Epithelial cell of esophagus (primary cell): Measurements from ENCODE around the gene OR10J4.

Experiments used
- DNase-seq: peaks from one replicate; pipeline ENCODE4 v3.0.0; 2010; ENCODE audit warnings: low read depth
- H3K4me3 ChIP-seq: 2 replicates; pipeline ENCODE4 v1.5.1; 2011; ENCODE audit warnings: mild to moderate bottlenecking, low read length, control low read depth
- CTCF ChIP-seq: IDR thresholded peaks from 2 replicates; pipeline ENCODE4 v1.5.1; 2011; ENCODE audit warnings: low read depth, mild to moderate bottlenecking, low read length, control low read depth, inconsistent platforms; ENCODE audit not compliant: insufficient read depth; ENCODE audit errors: missing control alignments

The OR10J4 gene

GRCh38 chr1:159430985-159431384 is 1.0 kb upstream of the OR10J4 start:
- DNase-seq: no peak
- no peak for TF ChIP-seq CTCF
- H3K4me3 ChIP-seq: no peak overlapping the region

GRCh38 chr1:159436469-159436868 is 4.5 kb downstream of the OR10J4 start:
- TF ChIP-seq CTCF: no peak
- no peak for DNase-seq
- H3K4me3 ChIP-seq: no peak overlapping the region

DNA sequence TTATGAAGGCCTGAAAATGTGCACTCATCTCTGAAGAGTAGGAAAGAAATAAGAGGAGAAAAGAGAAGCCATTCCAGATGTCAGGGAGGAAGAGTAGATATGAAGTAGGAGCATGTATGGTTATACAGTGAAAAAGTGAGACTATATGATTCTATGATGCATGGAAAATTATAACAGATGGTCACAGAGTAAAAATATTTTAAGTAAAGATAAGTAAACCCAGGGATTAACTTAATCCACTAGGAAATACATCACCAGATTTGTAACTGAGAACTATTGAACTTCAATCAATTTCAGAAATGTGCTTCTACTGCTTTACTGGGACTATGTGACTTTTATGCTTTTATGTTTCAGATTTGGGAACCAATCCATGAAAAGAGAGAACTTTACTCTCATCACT is 7.4 kb downstream of the OR10J4 start, which contains the start of gene OR10J1:
Gene OR10J1, plus strand, starts transcription at position 301 of the 400 bp plus-strand sequence. Its CDS starts 70 bp downstream, at position 371.
- H3K4me3 ChIP-seq: no peak within 1 kb of the TSS
- no peak for TF ChIP-seq CTCF
- DNase-seq: no peak

DNA sequence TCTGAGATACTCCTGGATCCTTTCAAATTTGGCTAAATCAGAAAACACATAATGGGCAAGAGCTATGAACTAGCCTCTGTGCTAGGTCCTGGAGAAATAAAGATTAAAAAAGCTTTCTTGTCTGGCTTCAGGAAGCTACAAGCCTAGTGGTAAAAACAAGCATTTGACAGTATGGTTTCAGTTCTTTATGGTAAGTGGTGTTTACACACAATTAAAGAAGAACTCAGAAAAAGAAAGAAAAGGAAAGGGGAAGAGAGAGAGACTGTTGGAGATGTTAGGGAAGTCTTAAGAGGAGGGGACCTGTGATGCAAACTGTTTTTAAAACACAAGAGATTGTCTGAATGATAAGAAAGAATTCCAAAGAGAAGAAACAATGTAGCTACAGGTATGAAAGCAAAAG is 9.4 kb downstream of the OR10J4 start:
- DNase-seq: no peak
- no peak for TF ChIP-seq CTCF
- no peak overlapping the region for H3K4me3 ChIP-seq

DNA sequence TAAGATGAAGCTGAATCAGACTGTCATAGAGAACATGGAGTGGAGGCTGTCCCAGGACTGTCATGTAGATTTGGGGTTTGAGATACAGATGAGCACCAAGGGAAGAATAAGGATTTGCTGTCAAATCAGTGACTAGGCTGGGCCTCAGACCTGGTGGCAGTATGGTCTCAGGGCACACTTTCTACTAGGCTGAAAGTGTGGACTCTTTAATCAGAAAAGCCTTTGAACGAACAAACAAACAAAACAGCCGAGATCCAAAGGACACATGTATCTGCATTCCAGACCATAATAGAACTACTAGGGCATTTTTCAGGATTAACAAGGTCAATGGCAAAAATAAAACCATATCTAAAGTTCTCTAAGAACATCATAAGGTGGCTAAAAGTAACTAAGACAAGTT is 10.4 kb downstream of the OR10J4 start:
- H3K4me3 ChIP-seq: no peak overlapping the region
- DNase-seq: no peak
- no peak for TF ChIP-seq CTCF

GRCh38 chr1:159443066-159443750 is 11.2 kb downstream of the OR10J4 start:
- DNase-seq: no peak
- TF ChIP-seq CTCF: no peak
- H3K4me3 ChIP-seq: no peak overlapping the region

GRCh38 chr1:159444511-159444910 is 12.5 kb downstream of the OR10J4 start:
- TF ChIP-seq CTCF: no peak
- no peak for DNase-seq
- no peak overlapping the region for H3K4me3 ChIP-seq
